Lower leg skin (tissue), 4 donors: Measurements from ENCODE around the gene CADM1. TPM values are rescaled to one million over a fixed set of nuclear protein-coding genes. Genes with fewer than 3 reads are reported as not detected.

Experiments
- DNase-seq, 2 donors: peaks; one replicate each; pipeline ENCODE4 v3.0.0-alpha.2; 2019; ENCODE audit warnings: low spot score in 2 of 2
- H3K4me3 ChIP-seq: fragments of 200-600 bp; sonication (generic); 2 replicates; pipeline ENCODE4 v1.5.1; 2017; ENCODE audit warnings: mild to moderate bottlenecking, low read depth; ENCODE audit not compliant: poor library complexity, severe bottlenecking
- CTCF ChIP-seq, 3 donors: fragments of 450-650 bp; IDR thresholded peaks; one replicate each; pipeline ENCODE4 v1.5.1; 2016; ENCODE audit warnings: antibody characterized with exemption in 3 of 3, mild to moderate bottlenecking in 3 of 3, moderate library complexity in 2 of 3
- POLR2A ChIP-seq, 2 donors: fragments of 450-650 bp; IDR thresholded peaks; one replicate each; pipeline ENCODE4 v1.6.1; 2016 to 2017; ENCODE audit warnings: antibody characterized with exemption in 2 of 2, mild to moderate bottlenecking in 1 of 2, moderate library complexity in 1 of 2
- WGBS, 2 donors: methylation state at CpG; one replicate each; pipeline ENCODE4 v1.1.5; 2018; 5-methylcytosine and 5-hydroxymethylcytosine counted together
- intact Hi-C: fragments of 100-400 bp; cut with DNase I; formaldehyde crosslinking; loops from one replicate; pipeline ENCODE4 v1.15.0; 2023; ENCODE audit warnings: low total_unique reads
- total RNA-seq, 4 donors: library from RNA; depleted of rRNA; stranded (reverse); fragments of >200 nt; gene quantifications; one replicate each; pipeline ENCODE4 v1.1.0, GENCODE V29; 2016

The CADM1 gene
- total RNA-seq, 4 donors from 2014 or later = 9.4 to 21.4 (median 11.8) TPM

- TF ChIP-seq CTCF (IDR thresholded peaks at IDR 0.05) (no peak), POLR2A (IDR thresholded peaks at IDR 0.05) (no peak)
- 95% methylated on average over 1 of the region's 1 CpG for WGBS, 2 donors
- H3K4me3 ChIP-seq = no peak overlapping the region
- no peak for DNase-seq
- intact Hi-C loops = no loop called here
Observed at GRCh38 chr11:115462757-115463156, 41.5 kb downstream of the CADM1 start.

- whole genome bisulfite sequencing, 2 donors = 90 to 93% methylated on average over 18 of the region's 18 CpGs
- no peak for DNase-seq
Observed at GRCh38 chr11:115462004-115462541, 42.1 kb downstream of the CADM1 start.

GRCh38 chr11:115460512-115460911, 43.7 kb downstream of the CADM1 start:
- no peak for DNase-seq
- TF ChIP-seq CTCF (IDR thresholded peaks at IDR 0.05) (no peak), POLR2A (IDR thresholded peaks at IDR 0.05) (no peak)
- intact Hi-C loops = no loop called here

More at GRCh38 chr11:115462004-115462541, 42.1 kb downstream of the CADM1 start:
- no peak overlapping the region for H3K4me3 ChIP-seq
- TF ChIP-seq POLR2A (IDR thresholded peaks at IDR 0.05) (no peak), CTCF (IDR thresholded peaks at IDR 0.05) (no peak)
- intact Hi-C loops = no loop called here

GRCh38 chr11:115459563-115459962, 44.7 kb downstream of the CADM1 start:
- intact Hi-C loops = no loop called here
- no peak for TF ChIP-seq CTCF (IDR thresholded peaks at IDR 0.05)
- no peak for TF ChIP-seq POLR2A (IDR thresholded peaks at IDR 0.05)
- H3K4me3 ChIP-seq = no peak overlapping the region
- DNase-seq = no peak

More at GRCh38 chr11:115460512-115460911, 43.7 kb downstream of the CADM1 start:
- 92 to 96% methylated on average over 1 of the region's 1 CpG for WGBS, 2 donors
- H3K4me3 ChIP-seq = no peak overlapping the region

GRCh38 chr11:115458877-115459276, 45.3 kb downstream of the CADM1 start:
- H3K4me3 ChIP-seq = no peak overlapping the region
- TF ChIP-seq CTCF (IDR thresholded peaks at IDR 0.05) = no peak
- TF ChIP-seq POLR2A (IDR thresholded peaks at IDR 0.05) = no peak
- DNase-seq = no peak
- intact Hi-C loops = no loop called here
- 76 to 77% methylated on average over 4 of the region's 4 CpGs for WGBS, 2 donors

- no peak for DNase-seq
- intact Hi-C loops = no loop called here
- no peak overlapping the region for H3K4me3 ChIP-seq
- TF ChIP-seq POLR2A (IDR thresholded peaks at IDR 0.05) = no peak
Observed at GRCh38 chr11:115456019-115456418, 48.2 kb downstream of the CADM1 start.
